ENCODE data around the gene ADK.

GRCh38 chr10:74575912-74576311, 424.9 kb downstream of the ADK start:
- TF ChIP-seq CTCF (IDR thresholded peaks at IDR 0.05; ENCODE audit: insufficient read depth, low read depth, low read length): no peak
- no peak for TF ChIP-seq EZH2 (IDR thresholded peaks at IDR 0.05; ENCODE audit: insufficient read depth, low read length)
